ENCODE data around the gene RAD51B. TPM values are rescaled to one million over a fixed set of nuclear protein-coding genes. Genes with fewer than 3 reads are reported as not detected.

The RAD51B gene
- total RNA-seq, 1 experiment from 2014 or later, result 20.0 TPM

DNA sequence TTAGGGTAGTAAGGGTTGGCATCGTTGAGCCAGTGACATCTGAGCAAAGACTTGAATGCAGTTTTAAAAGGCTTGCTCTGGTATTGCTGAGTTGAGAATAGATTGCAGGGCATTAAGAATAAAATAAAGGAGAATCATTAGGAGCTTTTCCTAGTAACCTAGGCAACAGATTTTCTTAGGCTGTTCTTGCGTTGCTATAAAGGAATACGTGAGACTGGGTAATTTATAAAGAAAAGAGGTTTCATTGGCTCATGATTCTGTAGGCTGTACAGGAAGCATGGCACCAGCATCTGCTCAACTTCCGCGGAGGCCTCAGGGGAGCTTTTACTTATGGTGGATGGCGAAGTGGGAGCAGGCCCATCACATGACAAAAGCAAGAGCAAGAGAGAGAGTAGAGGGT lies 97.4 kb downstream of the RAD51B start:
- no peaks in the 10 kb centered on the region for H3K27me3 ChIP-seq (ENCODE audit: insufficient read depth, low read length)
- no TSS peak for BruUV-seq (replicated peaks)
- no peaks in the 10 kb centered on the region for H3K79me2 ChIP-seq (ENCODE audit: insufficient read depth, low read length)
- H3K36me3 ChIP-seq (ENCODE audit: control insufficient read depth in 1 of 2, insufficient read depth in 2 of 2, low read length in 2 of 2), result no peaks in the 10 kb centered on the region
- no peak overlapping the region for H2AFZ ChIP-seq (ENCODE audit: low read depth, low read length, poor library complexity, severe bottlenecking)
- intact Hi-C loops (cut with micrococcal nuclease), result no loop called here
- ChIA-PET RAD21 (ENCODE audit: low non-redundant PET in 1 of 2, low total read pairs in 2 of 2, uncharacterized antibody in 2 of 2, unreplicated experiment in 2 of 2) (no interaction called here), CTCF (no interaction called here), POLR2A (no interaction called here)
- ATAC-seq (no peak), DNase-seq (ENCODE audit: low read depth, low spot score) (no peak)
- no peaks in the 10 kb centered on the region for H3K4me1 ChIP-seq (ENCODE audit: control insufficient read depth in 1 of 2, insufficient read depth in 2 of 2, low read length in 2 of 2)
- H3K9ac ChIP-seq (ENCODE audit: low read length), result no peak overlapping the region
- TF ChIP-seq SP1 (IDR thresholded peaks at IDR 0.05; ENCODE audit: low read depth) (no peak), YY1 (IDR thresholded peaks at IDR 0.05; ENCODE audit: extremely low read depth, insufficient replicate concordance, low read depth, low read length) (no peak), SRF (IDR thresholded peaks at IDR 0.05; ENCODE audit: low read depth) (no peak), EGR1 (IDR thresholded peaks at IDR 0.05; ENCODE audit: low read depth) (no peak), POLR2AphosphoS5 (IDR thresholded peaks at IDR 0.05; ENCODE audit: low read depth, low read length) (no peak)
- TF ChIP-seq, protein P1, sequence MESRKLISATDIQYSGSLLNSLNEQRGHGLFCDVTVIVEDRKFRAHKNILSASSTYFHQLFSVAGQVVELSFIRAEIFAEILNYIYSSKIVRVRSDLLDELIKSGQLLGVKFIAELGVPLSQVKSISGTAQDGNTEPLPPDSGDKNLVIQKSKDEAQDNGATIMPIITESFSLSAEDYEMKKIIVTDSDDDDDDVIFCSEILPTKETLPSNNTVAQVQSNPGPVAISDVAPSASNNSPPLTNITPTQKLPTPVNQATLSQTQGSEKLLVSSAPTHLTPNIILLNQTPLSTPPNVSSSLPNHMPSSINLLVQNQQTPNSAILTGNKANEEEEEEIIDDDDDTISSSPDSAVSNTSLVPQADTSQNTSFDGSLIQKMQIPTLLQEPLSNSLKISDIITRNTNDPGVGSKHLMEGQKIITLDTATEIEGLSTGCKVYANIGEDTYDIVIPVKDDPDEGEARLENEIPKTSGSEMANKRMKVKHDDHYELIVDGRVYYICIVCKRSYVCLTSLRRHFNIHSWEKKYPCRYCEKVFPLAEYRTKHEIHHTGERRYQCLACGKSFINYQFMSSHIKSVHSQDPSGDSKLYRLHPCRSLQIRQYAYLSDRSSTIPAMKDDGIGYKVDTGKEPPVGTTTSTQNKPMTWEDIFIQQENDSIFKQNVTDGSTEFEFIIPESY (IDR thresholded peaks at IDR 0.05; ENCODE audit: extremely low read depth, insufficient replicate concordance, low read length), result no peak
- H3K27ac ChIP-seq (ENCODE audit: low read depth, low read length), result no peak overlapping the region
- no peak overlapping the region for H3K4me2 ChIP-seq (ENCODE audit: low read length)
- H4K20me1 ChIP-seq (ENCODE audit: insufficient read depth), result no peaks in the 10 kb centered on the region
- H3K4me3 ChIP-seq (replicated peaks in 1 of 2; ENCODE audit: low read depth in 1 of 2, low read length in 2 of 2), result no peak overlapping the region
- H3K9me2 ChIP-seq (ENCODE audit: insufficient read depth), result no peaks in the 10 kb centered on the region
- H3K9me3 ChIP-seq (ENCODE audit: control insufficient read depth in 1 of 2, insufficient read depth in 1 of 2, low read depth in 1 of 2, low read length in 2 of 2), result no peaks in the 10 kb centered on the region

DNA sequence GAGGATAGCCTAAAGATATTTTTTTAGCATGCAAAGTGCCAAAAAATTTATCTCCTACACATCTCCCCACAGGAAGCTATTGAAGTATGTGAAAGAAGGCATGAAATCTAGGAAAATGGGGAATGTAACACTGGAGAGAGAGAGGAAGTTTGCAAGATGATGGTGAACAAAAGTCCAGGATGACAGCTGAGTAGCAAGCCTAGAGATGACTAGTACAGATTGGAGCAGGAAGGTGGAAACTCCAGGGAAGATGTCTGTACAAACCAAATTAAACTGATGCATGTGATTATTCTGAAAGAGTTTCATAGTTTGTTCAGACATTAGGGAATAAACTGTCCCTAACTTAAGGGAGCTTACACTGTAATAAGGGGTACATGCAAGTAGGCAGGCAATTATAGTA lies 99.3 kb downstream of the RAD51B start:
- no peaks in the 10 kb centered on the region for H3K4me1 ChIP-seq (ENCODE audit: control insufficient read depth in 1 of 2, insufficient read depth in 2 of 2, low read length in 2 of 2)
- no peaks in the 10 kb centered on the region for H3K9me2 ChIP-seq (ENCODE audit: insufficient read depth)
- no peak overlapping the region for H3K4me2 ChIP-seq (ENCODE audit: low read length)
- no peaks in the 10 kb centered on the region for H3K36me3 ChIP-seq (ENCODE audit: control insufficient read depth in 1 of 2, insufficient read depth in 2 of 2, low read length in 2 of 2)
- H4K20me1 ChIP-seq (ENCODE audit: insufficient read depth), result no peaks in the 10 kb centered on the region
- POLR2A ChIA-PET, result no interaction called here
- no peaks in the 10 kb centered on the region for H3K79me2 ChIP-seq (ENCODE audit: insufficient read depth, low read length)
- intact Hi-C loops (cut with micrococcal nuclease), result no loop called here
- TF ChIP-seq SIN3A (IDR thresholded peaks at IDR 0.05; ENCODE audit: low read depth), result no peak
- no peak for TF ChIP-seq JUND (IDR thresholded peaks at IDR 0.05)
- no peak for TF ChIP-seq EZH2phosphoT487 (IDR thresholded peaks at IDR 0.05; ENCODE audit: borderline replicate concordance)
- no peak for TF ChIP-seq ELF1 (IDR thresholded peaks at IDR 0.05; ENCODE audit: borderline replicate concordance, low read depth)
- TF ChIP-seq, protein P2, sequence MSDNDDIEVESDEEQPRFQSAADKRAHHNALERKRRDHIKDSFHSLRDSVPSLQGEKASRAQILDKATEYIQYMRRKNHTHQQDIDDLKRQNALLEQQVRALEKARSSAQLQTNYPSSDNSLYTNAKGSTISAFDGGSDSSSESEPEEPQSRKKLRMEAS (IDR thresholded peaks at IDR 0.05), result no peak
- no peak for TF ChIP-seq CEBPB (IDR thresholded peaks at IDR 0.05; ENCODE audit: low read depth)
- TF ChIP-seq, protein P3, sequence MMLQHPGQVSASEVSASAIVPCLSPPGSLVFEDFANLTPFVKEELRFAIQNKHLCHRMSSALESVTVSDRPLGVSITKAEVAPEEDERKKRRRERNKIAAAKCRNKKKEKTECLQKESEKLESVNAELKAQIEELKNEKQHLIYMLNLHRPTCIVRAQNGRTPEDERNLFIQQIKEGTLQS (IDR thresholded peaks at IDR 0.05), result no peak
- no peak for TF ChIP-seq POLR2AphosphoS5 (IDR thresholded peaks at IDR 0.05; ENCODE audit: low read depth, low read length)
- TF ChIP-seq EZH2 (IDR thresholded peaks at IDR 0.05), result no peak
- no peak for TF ChIP-seq TCF7L2 (IDR thresholded peaks at IDR 0.05; ENCODE audit: borderline replicate concordance, extremely low read depth, insufficient read depth, insufficient read length)
- TF ChIP-seq POLR2A (IDR thresholded peaks at IDR 0.05; ENCODE audit: borderline replicate concordance, extremely low read depth, insufficient read depth, insufficient read length), result no peak
- TF ChIP-seq, protein P1 (IDR thresholded peaks at IDR 0.05; ENCODE audit: extremely low read depth, insufficient replicate concordance, low read length), result no peak
- no peak for DNase-seq (ENCODE audit: low read depth, low spot score)
- no peaks in the 10 kb centered on the region for H3K9me3 ChIP-seq (ENCODE audit: control insufficient read depth in 1 of 2, insufficient read depth in 1 of 2, low read depth in 1 of 2, low read length in 2 of 2)
- RAD21 ChIA-PET (ENCODE audit: low non-redundant PET in 1 of 2, low total read pairs in 2 of 2, uncharacterized antibody in 2 of 2, unreplicated experiment in 2 of 2), result no interaction called here
- no peaks in the 10 kb centered on the region for H3K27me3 ChIP-seq (ENCODE audit: insufficient read depth, low read length)
- no peak overlapping the region for H3K9ac ChIP-seq (ENCODE audit: low read length)
- no TSS peak for BruUV-seq (replicated peaks)
- H3K4me3 ChIP-seq (replicated peaks in 1 of 2; ENCODE audit: low read depth in 1 of 2, low read length in 2 of 2), result no peak overlapping the region
- H3K27ac ChIP-seq (ENCODE audit: low read depth, low read length), result no peak overlapping the region
- no peak overlapping the region for H2AFZ ChIP-seq (ENCODE audit: low read depth, low read length, poor library complexity, severe bottlenecking)
- no peak for ATAC-seq
- CTCF ChIA-PET, result no interaction called here

Measured in HCT116 (cell line).